Transverse colon (tissue), 4 donors: ENCODE data around the gene PRKAR1B.

Experiments
- CTCF ChIP-seq, 5 experiments: fragments of 200-600 bp in 3 of 5; fragments of 450-650 bp in 2 of 5; sonication (generic) in 3 of 5; IDR thresholded peaks; 1 replicate in 2 of 5; 2 replicates in 3 of 5; pipeline ENCODE4 v1.5.1; 2016 to 2017; ENCODE audit warnings: antibody characterized with exemption in 5 of 5, inconsistent platforms in 3 of 5, mild to moderate bottlenecking in 2 of 5, moderate library complexity in 1 of 5
- POLR2A ChIP-seq: fragments of 450-650 bp; IDR thresholded peaks from one replicate; pipeline ENCODE4 v1.6.1; 2016; ENCODE audit warnings: antibody characterized with exemption, mild to moderate bottlenecking, moderate library complexity
- POLR2AphosphoS5 ChIP-seq, 3 donors: sonication (generic); formaldehyde crosslinking; IDR thresholded peaks; one replicate each; pipeline ENCODE4 v1.6.1; 2016; ENCODE audit warnings: antibody characterized with exemption in 3 of 3

DNA sequence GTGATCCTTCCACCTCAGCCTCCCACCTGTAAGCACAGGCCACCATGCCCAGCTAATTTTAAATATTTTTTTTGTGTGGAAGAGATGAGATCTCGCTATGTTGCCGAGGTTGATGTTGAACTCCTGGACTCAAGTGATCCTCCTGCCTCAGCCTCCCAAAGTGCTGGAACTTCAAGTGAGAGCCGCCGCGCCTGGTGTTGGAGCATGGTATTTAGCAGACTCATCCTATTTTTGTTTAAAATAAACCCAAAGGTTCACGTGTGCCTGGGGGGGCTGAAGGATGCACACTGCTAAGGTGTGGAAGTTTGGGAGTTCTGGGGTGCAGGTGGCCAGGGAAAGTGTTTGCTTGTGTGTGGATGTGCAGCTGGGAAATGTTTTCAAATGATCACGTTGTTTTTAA lies 225.6 kb downstream of the PRKAR1B start:
- no peak for TF ChIP-seq CTCF (IDR thresholded peaks at IDR 0.05)
- no peak for TF ChIP-seq POLR2A
- TF ChIP-seq POLR2AphosphoS5 (IDR thresholded peaks at IDR 0.05), result no peak
